Measurements from ENCODE around the gene CTAG2.
"Not testable (repeated sequence)": the region's sequence is repeated elsewhere in the genome, so short reads cannot be mapped to it uniquely, and the experiment has no call there.

- not testable (repeated sequence) for TF ChIP-seq POLR2A, CTCF (IDR thresholded peaks at IDR 0.05)
These were observed at the start of gene CTAG2 for GRCh38 chrX:154653413-154653812.
